Epidermal melanocyte (primary cell): Measurements from ENCODE around the gene LNX1.

Experiments used
- DNase-seq: peaks from one replicate; pipeline ENCODE4 v3.0.0; 2011; ENCODE audit warnings: low spot score; ENCODE audit not compliant: insufficient read length

Gene LNX1

GRCh38 chr4:53573696-53574095 lies 17.6 kb downstream of the LNX1 start:
- no peak for DNase-seq

- DNase-seq, result no peak
These were observed 18.7 kb downstream of the LNX1 start for GRCh38 chr4:53572600-53572994.

- no peak for DNase-seq
These were observed 19.2 kb downstream of the LNX1 start for GRCh38 chr4:53571936-53572599.

- no peak for DNase-seq
These were observed 27.5 kb downstream of the LNX1 start for GRCh38 chr4:53563824-53564223.

GRCh38 chr4:53562409-53562808 lies 28.9 kb downstream of the LNX1 start:
- no peak for DNase-seq

GRCh38 chr4:53559021-53559620 lies 32.2 kb downstream of the LNX1 start:
- no peak for DNase-seq

GRCh38 chr4:53558065-53558801 lies 33.1 kb downstream of the LNX1 start:
- DNase-seq, result no peak

GRCh38 chr4:53557669-53558064 lies 33.6 kb downstream of the LNX1 start:
- DNase-seq, result no peak

GRCh38 chr4:53556651-53557050 lies 34.6 kb downstream of the LNX1 start:
- no peak for DNase-seq

- DNase-seq, result no peak
These were observed 37.6 kb downstream of the LNX1 start for GRCh38 chr4:53553486-53554210.

GRCh38 chr4:53552711-53553110 lies 38.6 kb downstream of the LNX1 start:
- DNase-seq, result no peak

GRCh38 chr4:53551958-53552357 lies 39.3 kb downstream of the LNX1 start:
- DNase-seq, result no peak

GRCh38 chr4:53551281-53551864 lies 39.9 kb downstream of the LNX1 start:
- no peak for DNase-seq

- DNase-seq, result no peak
These were observed 42.6 kb downstream of the LNX1 start for GRCh38 chr4:53548662-53549061.

- no peak for DNase-seq
These were observed 43.3 kb downstream of the LNX1 start for GRCh38 chr4:53547983-53548382.

GRCh38 chr4:53545942-53546581 lies 45.2 kb downstream of the LNX1 start:
- DNase-seq, result no peak

- DNase-seq, result no peak
These were observed 46.0 kb downstream of the LNX1 start for GRCh38 chr4:53545273-53545672.

GRCh38 chr4:53543561-53543960 lies 47.7 kb downstream of the LNX1 start:
- no peak for DNase-seq

GRCh38 chr4:53541577-53542206 lies 49.6 kb downstream of the LNX1 start:
- no peak for DNase-seq

- DNase-seq, result no peak
These were observed 52.5 kb downstream of the LNX1 start for GRCh38 chr4:53538756-53539155.

- DNase-seq, result no peak
These were observed 53.7 kb downstream of the LNX1 start for GRCh38 chr4:53537606-53538005.
